ENCODE measurements around the gene HSPG2.

DNA sequence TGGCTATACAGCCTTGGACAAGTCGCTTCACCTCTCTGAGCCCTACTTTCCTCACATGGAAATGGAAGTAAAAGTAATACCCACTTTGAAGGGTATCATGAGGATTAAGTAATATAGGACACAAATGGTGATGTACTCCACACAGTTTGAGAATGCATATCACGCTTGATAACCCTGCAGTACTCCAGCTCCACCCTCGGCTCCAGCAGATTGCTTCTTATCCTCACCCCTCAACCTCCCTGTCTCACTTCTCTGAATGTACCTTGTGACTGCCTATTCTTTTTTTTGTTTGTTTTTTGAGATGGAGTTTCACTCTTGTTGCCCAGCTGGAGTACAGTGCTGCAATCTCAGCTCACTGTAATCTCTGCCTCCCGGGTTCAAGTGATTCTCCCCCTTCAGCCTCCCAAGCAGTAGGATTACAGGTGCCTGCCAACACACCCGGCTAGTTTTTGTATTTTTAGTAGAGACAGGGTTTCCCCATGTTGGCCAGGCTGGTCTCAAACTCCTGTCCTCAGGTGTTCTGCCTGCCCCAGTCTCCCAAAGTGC lies 69.6 kb downstream of the HSPG2 start:
- TF ChIP-seq, protein P1, sequence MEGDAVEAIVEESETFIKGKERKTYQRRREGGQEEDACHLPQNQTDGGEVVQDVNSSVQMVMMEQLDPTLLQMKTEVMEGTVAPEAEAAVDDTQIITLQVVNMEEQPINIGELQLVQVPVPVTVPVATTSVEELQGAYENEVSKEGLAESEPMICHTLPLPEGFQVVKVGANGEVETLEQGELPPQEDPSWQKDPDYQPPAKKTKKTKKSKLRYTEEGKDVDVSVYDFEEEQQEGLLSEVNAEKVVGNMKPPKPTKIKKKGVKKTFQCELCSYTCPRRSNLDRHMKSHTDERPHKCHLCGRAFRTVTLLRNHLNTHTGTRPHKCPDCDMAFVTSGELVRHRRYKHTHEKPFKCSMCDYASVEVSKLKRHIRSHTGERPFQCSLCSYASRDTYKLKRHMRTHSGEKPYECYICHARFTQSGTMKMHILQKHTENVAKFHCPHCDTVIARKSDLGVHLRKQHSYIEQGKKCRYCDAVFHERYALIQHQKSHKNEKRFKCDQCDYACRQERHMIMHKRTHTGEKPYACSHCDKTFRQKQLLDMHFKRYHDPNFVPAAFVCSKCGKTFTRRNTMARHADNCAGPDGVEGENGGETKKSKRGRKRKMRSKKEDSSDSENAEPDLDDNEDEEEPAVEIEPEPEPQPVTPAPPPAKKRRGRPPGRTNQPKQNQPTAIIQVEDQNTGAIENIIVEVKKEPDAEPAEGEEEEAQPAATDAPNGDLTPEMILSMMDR (IDR thresholded peaks at IDR 0.05) = no peak
- TF ChIP-seq ZFX (IDR thresholded peaks at IDR 0.05; ENCODE audit: borderline replicate concordance) = no peak

Measured in 22Rv1 (cell line).